Kidney (tissue), 14 donors: Measurements from ENCODE around the gene RECK. TPM values are rescaled to one million over a fixed set of nuclear protein-coding genes. Genes with fewer than 3 reads are reported as not detected.
A peak's percentile ranks its signal among the peaks of the same experiment; 100 is the strongest.

ENCODE experiments used
- DNase-seq, 5 donors: peaks; one replicate each; pipeline ENCODE4 v3.0.0-alpha.2; 2013 to 2020
- FAIRE-seq: peaks from 2 replicates; lab custom pipeline; 2012; peaks lifted over from hg19 to GRCh38; lab: Jason Lieb, UNC
- H3K27ac ChIP-seq, 2 donors: one replicate each; pipeline ENCODE4 v1.7.0; 2013; ENCODE audit warnings: low read depth in 2 of 2, low read length in 2 of 2, inconsistent platforms in 1 of 2
- H3K27me3 ChIP-seq: one replicate; pipeline ENCODE4 v1.7.1; 2013; ENCODE audit warnings: low read length, inconsistent platforms; ENCODE audit not compliant: control insufficient read depth, insufficient read depth
- H3K36me3 ChIP-seq, 3 donors: one replicate each; pipeline versions ENCODE4 v1.7.0 to v1.7.1; 2013; ENCODE audit warnings: low read length in 3 of 3, control low read depth in 1 of 3, inconsistent platforms in 1 of 3; ENCODE audit not compliant: insufficient read depth in 3 of 3, control insufficient read depth in 2 of 3
- H3K4me1 ChIP-seq, 3 donors: one replicate each; pipeline versions ENCODE4 v1.7.0 to v1.7.1; 2013; ENCODE audit warnings: low read length in 3 of 3, inconsistent platforms in 1 of 3, low read depth in 1 of 3; ENCODE audit not compliant: control insufficient read depth in 2 of 3, insufficient read depth in 2 of 3
- H3K4me3 ChIP-seq, 3 donors: one replicate each; pipeline versions ENCODE4 v1.7.0 to v1.8.1; 2013; ENCODE audit warnings: low read length in 3 of 3, control low read depth in 1 of 3, inconsistent platforms in 1 of 3
- H3K9ac ChIP-seq, 3 donors: one replicate each; pipeline versions ENCODE4 v1.7.0 to v1.7.1; 2013; ENCODE audit warnings: low read length in 3 of 3, control low read depth in 1 of 3, inconsistent platforms in 1 of 3
- H3K9me3 ChIP-seq, 3 donors: one replicate each; pipeline versions ENCODE4 v1.7.0 to v1.7.1; 2013; ENCODE audit warnings: low read length in 3 of 3, control low read depth in 1 of 3, inconsistent platforms in 1 of 3; ENCODE audit not compliant: control insufficient read depth in 2 of 3, insufficient read depth in 1 of 3
- intact Hi-C: fragments of 100-400 bp; cut with DNase I; formaldehyde crosslinking; loops from one replicate; pipeline ENCODE4 v1.11.1; 2022
- polyA plus RNA-seq: library from polyadenylated mRNA; stranded (reverse); fragments of 350-450 nt; fragmentation: Illumina TruSeq; extraction: RNeasy Lipid Tissue Mini Kit (QIAGEN cat#74804); gene quantifications from one replicate; pipeline ENCODE4 v1.2.3, GENCODE V29; 2014; ENCODE audit warnings: low read depth, low replicate concordance; ENCODE audit not compliant: insufficient read depth
- total RNA-seq: library from RNA; stranded (reverse); fragmentation: NEBNext Ultra II Directional; extraction: Animal tissue kit (Norgen Biotek cat#: 25700); gene quantifications from one replicate; pipeline ENCODE4 v1.2.1, GENCODE V29; 2021
- TF ChIP-seq, protein P1 (sequence below): IDR thresholded peaks from 3 replicates; pipeline ENCODE4 v1.5.1; 2012; ENCODE audit warnings: mild to moderate bottlenecking, moderate library complexity, borderline replicate concordance; ENCODE audit not compliant: insufficient read depth; ENCODE audit errors: extremely low read depth
- donor health status: control.
- donor health status: control.
- donor health status: control.
- donor health status: control.
- donor health status: control.
- donor health status: DM: yes; HTN: yes; CAD: no.
- donor health status: Normal renal cell carcinoma (clear cell type).

The RECK gene
- total and polyA plus RNA-seq, 2 donors from 2014 or later, result 4.5 to 10.4 TPM

DNA sequence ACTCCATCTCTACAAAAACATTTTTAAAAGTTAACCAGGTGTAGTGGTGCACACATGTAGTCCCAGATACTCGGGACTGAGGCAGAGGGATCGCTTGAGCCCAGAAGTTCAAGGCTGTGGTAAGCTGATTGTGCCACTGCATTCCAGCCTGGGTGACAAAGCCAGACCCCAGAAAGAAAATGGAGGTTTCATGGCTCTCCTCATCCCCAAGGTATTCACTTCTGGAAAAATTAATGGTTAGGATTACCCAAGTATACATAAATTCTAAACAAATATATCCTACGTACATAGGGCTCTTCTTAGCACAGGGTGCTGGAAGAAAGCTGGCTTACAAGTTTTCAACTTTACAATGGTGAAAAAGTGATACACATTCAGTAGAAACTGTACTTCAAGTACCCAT is 18.6 kb upstream of the RECK start:
- H3K36me3 ChIP-seq, result no peaks in the 10 kb centered on the region
- FAIRE-seq (no peak), DNase-seq (no peak)
- no peaks in the 10 kb centered on the region for H3K27me3 ChIP-seq
- intact Hi-C loops, result loop anchor here (5.0 kb wide), 1 partner anchor 61 kb away; the partner anchor contains the start of gene OR2S2
- H3K4me1 ChIP-seq, result no peaks in the 10 kb centered on the region
- no peak overlapping the region for H3K4me3 ChIP-seq
- no peaks in the 10 kb centered on the region for H3K9me3 ChIP-seq
- TF ChIP-seq, protein P1, sequence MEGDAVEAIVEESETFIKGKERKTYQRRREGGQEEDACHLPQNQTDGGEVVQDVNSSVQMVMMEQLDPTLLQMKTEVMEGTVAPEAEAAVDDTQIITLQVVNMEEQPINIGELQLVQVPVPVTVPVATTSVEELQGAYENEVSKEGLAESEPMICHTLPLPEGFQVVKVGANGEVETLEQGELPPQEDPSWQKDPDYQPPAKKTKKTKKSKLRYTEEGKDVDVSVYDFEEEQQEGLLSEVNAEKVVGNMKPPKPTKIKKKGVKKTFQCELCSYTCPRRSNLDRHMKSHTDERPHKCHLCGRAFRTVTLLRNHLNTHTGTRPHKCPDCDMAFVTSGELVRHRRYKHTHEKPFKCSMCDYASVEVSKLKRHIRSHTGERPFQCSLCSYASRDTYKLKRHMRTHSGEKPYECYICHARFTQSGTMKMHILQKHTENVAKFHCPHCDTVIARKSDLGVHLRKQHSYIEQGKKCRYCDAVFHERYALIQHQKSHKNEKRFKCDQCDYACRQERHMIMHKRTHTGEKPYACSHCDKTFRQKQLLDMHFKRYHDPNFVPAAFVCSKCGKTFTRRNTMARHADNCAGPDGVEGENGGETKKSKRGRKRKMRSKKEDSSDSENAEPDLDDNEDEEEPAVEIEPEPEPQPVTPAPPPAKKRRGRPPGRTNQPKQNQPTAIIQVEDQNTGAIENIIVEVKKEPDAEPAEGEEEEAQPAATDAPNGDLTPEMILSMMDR, result no peak
- no peak overlapping the region for H3K9ac ChIP-seq
- no peak overlapping the region for H3K27ac ChIP-seq

DNA sequence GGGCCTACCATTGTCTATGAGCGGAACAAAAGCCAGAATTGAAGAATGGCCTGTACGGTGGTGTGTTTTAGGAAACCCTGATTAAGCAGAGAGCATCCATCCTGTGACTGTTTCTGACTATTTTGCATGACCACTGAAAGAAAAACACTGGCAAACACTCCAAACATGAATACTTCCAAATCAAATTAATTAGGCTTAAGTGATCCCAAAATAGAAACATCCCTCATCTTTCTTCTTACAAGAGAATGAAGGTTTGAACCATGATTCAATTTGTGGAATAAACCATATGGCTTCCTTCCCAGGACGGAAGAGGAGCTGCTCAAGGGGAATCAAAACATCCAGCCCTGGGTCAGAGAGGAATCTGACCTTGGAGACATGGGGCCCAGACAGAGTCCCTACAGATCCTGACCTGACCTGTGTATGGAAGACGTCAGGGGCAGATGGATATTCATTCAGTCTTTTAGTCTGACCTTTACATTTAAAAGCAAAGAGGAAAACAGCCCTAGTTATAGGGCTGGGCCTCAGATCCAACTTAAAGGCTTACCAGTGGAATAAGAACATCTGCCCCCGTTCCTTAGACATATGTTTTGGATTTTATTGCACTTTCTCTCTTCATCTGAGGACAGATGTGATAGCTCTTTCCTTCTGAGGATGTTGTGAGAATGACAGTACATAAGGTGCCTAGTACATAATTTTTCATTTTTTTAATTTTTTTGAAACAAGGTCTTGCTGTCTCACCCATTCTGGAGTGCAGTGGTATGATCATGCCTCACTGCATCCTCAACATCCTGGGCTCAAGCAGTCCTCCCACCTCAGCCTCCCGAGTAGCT is 17.6 kb upstream of the RECK start:
- H3K27ac ChIP-seq, result no peak overlapping the region
- no peak for FAIRE-seq

DNA sequence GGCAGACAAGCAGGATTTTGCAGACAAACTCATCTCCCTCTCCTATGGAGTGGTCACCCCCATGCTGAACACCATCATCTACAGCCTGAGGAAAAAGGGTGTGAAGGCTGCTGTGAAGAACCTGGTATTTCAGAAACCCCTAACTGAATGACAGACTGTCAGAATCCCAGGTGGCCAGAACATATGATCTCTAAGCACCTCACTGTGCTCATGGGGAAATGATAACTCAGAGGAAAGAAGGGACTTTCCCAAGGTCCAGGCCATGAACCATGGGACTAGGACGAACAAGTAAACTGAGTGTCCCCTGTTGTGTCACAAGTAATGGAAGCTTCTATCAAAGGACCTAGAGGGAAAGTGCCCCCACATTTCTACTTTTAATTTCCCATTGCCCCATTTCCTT is 14.7 kb upstream of the RECK start:
- H3K4me1 ChIP-seq, result no peaks in the 10 kb centered on the region
- H3K27me3 ChIP-seq, result no peaks in the 10 kb centered on the region
- no peaks in the 10 kb centered on the region for H3K9me3 ChIP-seq
- intact Hi-C loops, result no loop called here
- no peak overlapping the region for H3K9ac ChIP-seq
- DNase-seq, result no peak
- no peak overlapping the region for H3K4me3 ChIP-seq
- FAIRE-seq, result no peak
- no peak overlapping the region for H3K27ac ChIP-seq
- TF ChIP-seq, protein P1, result no peak
- no peaks in the 10 kb centered on the region for H3K36me3 ChIP-seq

More for the DNA sequence above, 17.6 kb upstream of the RECK start:
- Histone ChIP-seq H3K4me3 (no peak overlapping the region), H3K9ac (no peak overlapping the region), H3K9me3 (no peaks in the 10 kb centered on the region), H3K27me3 (no peaks in the 10 kb centered on the region), H3K36me3 (no peaks in the 10 kb centered on the region), H3K4me1 (no peaks in the 10 kb centered on the region)
- DNase-seq, result peak in 2 of 5 donors; percentile 22 to 39
- intact Hi-C loops, result loop anchor here (5.0 kb wide), 1 partner anchor 62 kb away; the partner anchor contains the start of gene OR2S2
- TF ChIP-seq, protein P1, result no peak
